Stimulated activated CD8-positive, alpha-beta memory T cell treated with anti-CD3 and anti-CD28 coated beads, Interleukin-4, amount 100 ng/mL, for 1 hour (primary cell): ENCODE results near the gene RAMP3.
"Not testable (repeated sequence)": the region's sequence is repeated elsewhere in the genome, so short reads cannot be mapped to it uniquely, and the experiment has no call there.

Source experiments
- DNase-seq, 2 donors: peaks; one replicate each; pipeline ENCODE4 v3.0.0-alpha.2; 2020; ENCODE audit warnings: low read depth in 2 of 2, low spot score in 1 of 2

The RAMP3 gene

DNA sequence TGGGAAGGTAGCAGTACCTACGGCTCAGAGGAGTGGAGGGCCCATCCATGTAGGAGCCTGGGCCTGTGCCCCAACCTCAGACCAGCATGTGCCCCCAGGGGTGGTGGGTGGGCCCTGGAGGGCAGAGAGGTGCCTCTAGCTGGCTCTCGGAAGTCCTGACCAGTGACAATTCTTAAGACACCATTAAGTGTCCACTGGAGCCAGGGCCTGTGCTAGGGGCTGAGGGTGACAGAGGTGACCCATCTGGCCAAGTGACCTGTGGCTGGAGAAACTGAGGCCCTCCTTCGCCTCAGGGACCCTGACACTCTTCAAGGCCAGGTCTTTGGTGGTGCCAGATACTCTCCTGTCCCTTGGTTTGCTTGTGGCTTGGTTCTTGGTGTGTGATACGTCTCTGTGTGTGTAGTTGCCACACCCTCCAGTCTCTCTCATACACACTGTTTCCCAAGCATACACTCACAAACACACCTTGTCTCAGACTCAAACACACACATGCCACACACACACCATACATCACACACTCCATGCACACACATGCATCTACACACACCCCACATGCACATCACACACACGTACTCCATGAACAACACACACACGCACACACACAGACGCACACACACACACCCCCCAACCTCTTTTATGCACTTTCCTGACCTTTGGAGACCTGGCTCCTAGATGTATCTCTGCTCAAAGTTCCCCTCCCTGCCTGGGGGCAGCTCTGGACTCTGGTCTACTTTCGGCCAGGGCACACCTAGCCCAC lies 897 bp upstream of the RAMP3 start:
- DNase-seq: no peak

GRCh38 chr7:45157286-45157652 lies 322 bp upstream of the RAMP3 start:
- DNase-seq: no peak

DNA sequence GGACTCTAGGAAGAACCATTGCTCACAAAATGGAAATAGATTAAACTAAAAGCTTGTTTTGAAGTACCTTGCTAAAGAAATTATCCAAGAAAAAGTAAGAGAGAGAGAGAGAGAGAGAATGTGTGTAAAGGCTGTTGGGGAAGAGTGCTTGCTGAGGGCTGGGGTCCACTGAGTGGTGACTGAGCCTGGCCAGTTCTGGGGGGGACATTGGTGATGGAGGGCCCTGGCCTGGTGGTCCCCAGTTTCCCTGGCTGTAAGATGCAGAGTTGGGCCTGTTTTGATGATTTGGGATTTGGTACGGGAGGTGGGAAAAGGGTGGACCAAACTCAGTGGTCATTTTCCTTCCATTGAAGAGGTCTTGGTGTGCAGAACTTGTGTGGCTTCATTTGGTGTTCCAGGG lies 880 bp downstream of the RAMP3 start:
- DNase-seq: no peak

DNA sequence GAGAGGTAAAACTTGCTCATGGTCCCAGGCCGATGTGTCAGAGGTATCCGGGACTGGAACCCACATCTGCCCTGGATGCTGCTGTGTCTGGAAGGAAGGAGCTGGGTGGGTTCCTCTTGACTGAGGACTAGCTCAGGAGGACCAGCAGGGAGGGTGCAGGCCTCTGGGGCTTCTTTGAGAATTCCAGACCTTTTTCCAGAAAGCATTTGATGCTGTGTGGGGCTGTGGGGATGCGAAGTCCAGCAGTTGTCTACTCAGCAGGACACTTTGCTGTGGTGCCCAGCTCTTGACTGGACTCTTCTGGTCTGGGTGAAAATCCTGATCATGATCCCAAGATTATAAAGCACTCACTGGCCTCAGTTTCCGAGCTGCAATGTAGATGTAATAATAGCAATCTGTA lies 1.7 kb downstream of the RAMP3 start:
- DNase-seq: no peak

GRCh38 chr7:45160417-45160881 lies 2.9 kb downstream of the RAMP3 start:
- no peak for DNase-seq

DNA sequence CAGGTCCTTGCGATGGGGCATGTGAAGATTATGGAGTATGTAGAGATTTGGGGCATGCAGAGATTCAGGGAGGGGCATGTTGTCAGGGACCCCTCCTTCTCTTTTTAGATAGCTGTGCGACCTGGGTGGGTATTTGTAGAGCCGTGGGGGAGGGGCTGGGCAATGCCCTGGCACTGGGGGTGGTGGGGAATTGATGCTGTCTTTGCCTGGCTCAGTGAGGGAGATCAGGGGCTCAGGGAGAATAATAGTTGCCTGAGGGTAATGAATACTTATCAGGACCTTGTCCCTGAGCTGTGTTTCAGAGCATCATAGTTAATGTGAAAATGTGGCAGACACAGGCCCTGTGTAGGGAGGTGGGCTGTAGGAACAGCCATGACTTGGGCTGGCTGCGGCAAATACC lies 3.5 kb downstream of the RAMP3 start:
- no peak for DNase-seq

DNA sequence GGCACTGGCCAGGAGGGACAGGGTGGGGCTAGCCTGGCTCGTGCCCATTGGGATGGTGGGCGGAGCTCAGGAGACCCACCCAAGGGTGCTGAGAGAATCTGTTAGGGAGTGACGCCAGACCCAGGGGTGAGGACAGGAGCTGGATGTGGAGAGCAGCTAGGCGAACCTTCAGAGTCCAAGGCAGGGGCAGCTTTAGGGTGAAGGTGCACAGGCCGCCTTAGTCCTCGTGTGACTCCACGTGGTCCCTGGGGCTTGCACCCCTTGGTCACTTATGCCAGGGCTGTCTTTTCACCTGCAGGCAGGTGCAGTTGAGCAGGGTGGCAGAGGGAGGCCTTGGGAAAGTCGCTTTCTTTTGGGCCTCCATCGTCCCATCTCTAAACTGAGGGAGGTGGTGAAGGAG lies 4.3 kb downstream of the RAMP3 start:
- DNase-seq: no peak

GRCh38 chr7:45162311-45162845 lies 4.8 kb downstream of the RAMP3 start:
- no peak for DNase-seq

DNA sequence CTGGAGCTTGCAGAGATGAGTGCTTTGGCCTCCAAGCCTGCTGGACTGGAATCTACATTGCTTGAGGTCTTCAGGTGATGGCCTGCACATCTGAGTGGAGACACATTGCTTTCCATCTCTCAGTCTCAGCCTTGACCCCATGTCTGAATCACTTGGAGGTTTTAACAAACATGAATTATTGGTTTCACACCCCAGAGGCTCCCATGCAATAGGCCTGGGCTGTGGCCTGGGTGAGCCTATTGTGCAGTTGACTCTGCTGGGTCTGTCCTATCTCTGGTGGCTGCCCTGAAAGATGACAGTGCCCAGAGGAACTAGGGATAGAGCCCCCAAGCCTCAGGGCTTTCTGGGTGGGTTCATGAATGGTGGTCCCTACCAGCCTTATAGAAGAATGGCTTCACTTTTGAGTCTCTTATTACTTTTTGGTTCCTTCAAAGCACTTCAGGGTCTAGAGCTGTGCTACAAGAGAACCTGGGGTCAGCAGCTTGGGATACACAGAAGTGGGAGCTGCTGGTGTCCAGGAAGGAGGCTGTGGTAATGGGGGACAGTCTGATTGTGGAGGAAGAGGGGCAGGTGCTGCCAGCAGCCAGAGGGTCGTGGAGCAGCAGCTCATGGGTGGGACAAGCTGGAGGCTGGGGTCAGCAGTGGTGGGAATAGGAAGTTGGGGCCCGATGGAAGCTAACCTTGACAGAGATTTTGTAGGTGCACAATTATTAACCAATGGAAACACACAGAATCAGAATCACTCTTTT lies 5.5 kb downstream of the RAMP3 start:
- no peak for DNase-seq

DNA sequence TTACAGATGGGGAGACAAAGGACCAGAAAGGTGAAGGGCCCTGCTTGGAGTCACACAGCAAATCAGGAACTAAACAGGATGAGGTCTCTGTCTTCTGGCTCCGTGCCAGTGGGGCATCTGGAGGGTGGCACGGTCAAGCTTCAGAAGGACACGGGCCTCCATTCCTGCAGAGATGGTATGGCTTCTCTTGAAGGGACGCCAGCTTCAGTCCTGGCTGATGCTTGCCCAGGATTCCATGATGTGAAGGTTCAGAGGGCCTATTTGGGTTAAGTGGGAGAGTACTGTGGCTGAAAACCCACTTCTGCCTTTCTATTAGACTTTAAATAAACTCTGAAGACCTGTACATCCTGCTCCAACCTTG lies 6.1 kb downstream of the RAMP3 start:
- DNase-seq: no peak

GRCh38 chr7:45164271-45164670 lies 6.7 kb downstream of the RAMP3 start:
- not testable (repeated sequence) for DNase-seq

DNA sequence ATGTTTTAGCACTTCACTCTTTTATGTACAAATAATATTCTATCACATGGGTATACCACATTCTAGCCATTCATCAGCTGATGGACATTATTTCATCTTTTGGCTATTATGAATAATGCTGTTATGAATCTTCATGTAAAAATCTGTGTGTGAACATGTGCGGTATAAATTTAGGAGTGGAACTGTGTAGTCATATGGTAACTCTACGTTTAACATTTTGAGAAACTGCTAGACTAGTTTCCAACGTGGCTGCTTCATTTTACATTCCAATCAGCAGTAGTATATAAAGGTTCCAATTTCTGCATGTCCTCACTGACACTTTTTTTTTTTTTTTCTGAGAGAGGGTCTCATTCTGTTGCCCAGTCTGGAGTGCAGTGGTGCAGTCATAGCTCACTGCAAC lies 8.3 kb downstream of the RAMP3 start:
- DNase-seq: no peak

- no peak for DNase-seq
Measured at GRCh38 chr7:45171946-45172345, 14.4 kb downstream of the RAMP3 start.

GRCh38 chr7:45173596-45174327 lies 16.2 kb downstream of the RAMP3 start:
- DNase-seq: no peak

GRCh38 chr7:45174328-45174610 lies 16.7 kb downstream of the RAMP3 start:
- DNase-seq: no peak

- DNase-seq: no peak
Measured at GRCh38 chr7:45174966-45175765, 17.6 kb downstream of the RAMP3 start.

DNA sequence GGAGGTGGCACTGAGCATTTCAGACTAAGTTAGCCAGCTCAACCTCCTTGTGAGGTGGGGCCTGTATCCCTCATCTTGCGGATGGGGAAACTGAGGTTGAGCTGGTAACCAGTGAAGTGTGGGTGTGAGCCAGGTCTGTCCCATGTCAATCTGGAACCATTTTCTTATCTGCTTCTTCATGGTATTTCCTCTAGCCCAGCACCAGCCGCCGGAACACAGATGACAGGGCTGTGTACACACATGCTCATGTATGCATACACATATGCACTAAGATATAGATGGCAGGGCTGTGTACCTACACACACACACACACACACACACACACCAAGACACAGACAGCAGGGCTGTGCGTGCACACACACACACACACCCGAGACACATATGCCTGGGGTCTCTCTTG lies 18.5 kb downstream of the RAMP3 start:
- DNase-seq: no peak

DNA sequence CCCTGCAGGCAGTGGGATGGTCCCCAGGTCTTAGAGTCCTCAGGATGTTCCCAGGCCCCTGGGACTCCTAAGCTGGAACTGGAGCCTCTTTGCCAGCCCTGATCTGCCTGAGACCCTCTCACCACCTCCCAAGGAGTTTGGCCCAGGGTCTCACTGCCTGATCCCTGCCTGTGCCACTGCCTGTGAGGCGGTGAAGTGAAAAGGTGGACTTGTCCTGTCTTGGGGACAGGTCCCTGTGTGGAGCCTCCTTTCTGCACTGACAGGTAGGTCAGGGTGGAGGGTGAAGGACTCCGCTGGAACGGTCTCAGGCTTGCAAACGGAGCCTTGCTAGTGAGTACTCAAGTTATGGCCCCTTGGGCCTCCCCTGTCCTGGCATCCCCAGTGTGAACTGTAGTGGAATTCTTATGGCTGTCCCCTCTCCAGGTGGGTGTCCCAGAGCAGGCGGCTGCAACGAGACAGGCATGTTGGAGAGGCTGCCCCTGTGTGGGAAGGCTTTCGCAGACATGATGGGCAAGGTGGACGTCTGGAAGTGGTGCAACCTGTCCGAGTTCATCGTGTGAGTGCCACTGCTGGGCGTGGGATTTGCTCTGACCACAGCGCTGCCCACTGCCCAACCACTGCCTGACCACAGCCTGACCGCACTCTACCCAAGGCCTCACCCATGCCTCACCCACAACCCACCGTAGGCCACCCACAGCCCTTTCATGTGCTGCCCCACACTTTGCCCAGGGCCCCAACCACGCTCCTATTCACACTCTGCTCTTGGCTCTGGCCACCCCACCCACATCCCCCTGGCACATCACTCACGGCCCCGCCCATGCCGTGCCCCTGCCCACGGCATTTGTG lies 19.5 kb downstream of the RAMP3 start:
- no peak for DNase-seq

GRCh38 chr7:45177801-45178200 lies 20.2 kb downstream of the RAMP3 start:
- DNase-seq: no peak
